ENCODE measurements around the gene DCAF11. TPM values are rescaled to one million over a fixed set of nuclear protein-coding genes. Genes with fewer than 3 reads are reported as not detected.
A peak's percentile ranks its signal among the peaks of the same experiment; 100 is the strongest.

DCAF11 gene
- total and polyA plus RNA-seq, 10 donors, result 28.7 to 110 (median 76.7) TPM

- TF ChIP-seq CTCF (IDR thresholded peaks at IDR 0.05 in 8 of 11, conservative IDR thresholded peaks at IDR 0.05 in 3 of 11) (no peak), POLR2AphosphoS5 (IDR thresholded peaks at IDR 0.05) (no peak), POLR2A (IDR thresholded peaks at IDR 0.05) (no peak)
- 72 to 85% (median 82%) methylated on average over 6 of the region's 6 CpGs for WGBS, 5 donors
- Histone ChIP-seq H3K4me1 (peaks cover 23 to 49% (median 38%) of the 10 kb centered on the region in 6 donors), H3K9me3 (no peaks in the 10 kb centered on the region), H3K36me3 (peaks cover 3 to 48% (median 42%) of the 10 kb centered on the region in 6 donors), H3K27me3 (replicated peaks in 1 of 7) (no peaks in the 10 kb centered on the region), H3K27ac (peak overlapping the region in 4 of 8 donors; percentile 97 to 99 (median 98)), H3K4me3 (peak overlapping the region in 7 of 8 donors; percentile 60 to 85 (median 79))
- intact Hi-C loops (cut with DNase I; ENCODE audit: low total_unique reads), result no loop called here
- peak; percentile 67 for DNase-seq
These were observed 1.7 kb downstream of the DCAF11 start for GRCh38 chr14:24116128-24116814.

DNA sequence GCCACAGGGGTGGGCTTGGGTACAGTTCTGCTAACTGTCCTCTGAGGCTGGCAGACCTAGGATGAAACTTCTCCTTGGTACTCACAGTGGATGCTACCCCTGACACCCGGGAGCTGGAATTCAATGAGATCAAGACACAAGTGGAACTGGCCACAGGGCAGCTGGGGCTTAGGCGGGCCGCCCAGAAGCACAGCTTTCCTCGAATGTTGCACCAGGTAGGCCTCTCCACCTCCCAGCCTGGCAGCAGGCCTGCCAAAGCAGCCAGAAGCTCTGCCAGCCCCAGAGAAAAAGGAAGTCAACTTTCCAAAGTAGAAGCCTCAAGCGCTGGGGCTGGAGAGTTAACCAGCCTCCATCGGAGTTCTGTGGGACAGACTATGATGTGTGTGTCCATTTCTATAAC, 2.6 kb downstream of the DCAF11 start:
- Histone ChIP-seq H3K27me3 (replicated peaks in 1 of 7) (no peaks in the 10 kb centered on the region), H3K36me3 (peaks cover 3 to 57% (median 51%) of the 10 kb centered on the region in 6 donors), H3K9me3 (no peaks in the 10 kb centered on the region), H3K4me3 (peak overlapping the region in 1 of 8 donors; percentile 85), H3K27ac (peak overlapping the region in 2 of 8 donors; percentile 4 to 6), H3K4me1 (peaks cover 23 to 48% (median 37%) of the 10 kb centered on the region in 6 donors)
- DNase-seq, result peak; percentile 69
- intact Hi-C loops (cut with DNase I; ENCODE audit: low total_unique reads), result no loop called here
- 92 to 98% (median 94%) methylated on average over 6 of the region's 6 CpGs for WGBS, 5 donors
- TF ChIP-seq POLR2AphosphoS5 (IDR thresholded peaks at IDR 0.05) (no peak), POLR2A (IDR thresholded peaks at IDR 0.05) (no peak), CTCF (IDR thresholded peaks at IDR 0.05 in 8 of 11, conservative IDR thresholded peaks at IDR 0.05 in 3 of 11) (no peak)

DNA sequence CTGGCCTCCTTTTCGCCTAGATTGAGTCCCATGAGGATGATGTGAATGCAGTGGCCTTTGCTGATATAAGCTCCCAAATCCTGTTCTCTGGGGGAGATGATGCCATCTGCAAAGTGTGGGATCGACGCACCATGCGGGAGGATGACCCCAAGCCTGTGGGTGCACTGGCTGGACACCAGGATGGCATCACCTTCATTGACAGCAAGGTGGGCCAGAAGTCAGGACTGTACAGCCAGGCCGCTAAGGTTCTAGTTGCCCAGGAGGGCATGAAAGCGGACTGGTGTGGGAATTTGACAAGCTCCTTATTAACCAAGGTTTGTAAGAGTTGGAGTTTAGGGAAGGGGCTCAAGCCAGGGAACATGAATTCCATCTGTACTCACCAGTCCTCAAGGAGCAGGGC, 5.1 kb downstream of the DCAF11 start:
- H3K27me3 ChIP-seq (replicated peaks in 1 of 7), result no peaks in the 10 kb centered on the region
- peaks cover 3 to 82% (median 71%) of the 10 kb centered on the region in 6 donors for H3K36me3 ChIP-seq
- no peak overlapping the region for H3K4me3 ChIP-seq
- TF ChIP-seq CTCF (IDR thresholded peaks at IDR 0.05 in 8 of 11, conservative IDR thresholded peaks at IDR 0.05 in 3 of 11) (no peak), POLR2AphosphoS5 (IDR thresholded peaks at IDR 0.05) (peak in 1 of 3 donors; percentile 15), POLR2A (IDR thresholded peaks at IDR 0.05) (no peak)
- peak; percentile 37 for DNase-seq
- H3K27ac ChIP-seq, result no peak overlapping the region
- WGBS, 5 donors, result 97 to 99% (median 98%) methylated on average over 6 of the region's 6 CpGs
- no peaks in the 10 kb centered on the region for H3K9me3 ChIP-seq
- intact Hi-C loops (cut with DNase I; ENCODE audit: low total_unique reads), result no loop called here
- peaks cover 20 to 65% (median 44%) of the 10 kb centered on the region in 6 donors for H3K4me1 ChIP-seq

GRCh38 chr14:24121210-24121609, 6.6 kb downstream of the DCAF11 start:
- Histone ChIP-seq H3K4me1 (peaks cover 12 to 55% (median 35%) of the 10 kb centered on the region in 6 donors), H3K9me3 (no peaks in the 10 kb centered on the region), H3K36me3 (peaks cover 3 to 88% (median 71%) of the 10 kb centered on the region in 6 donors), H3K27ac (peak overlapping the region in 1 of 8 donors; percentile 67), H3K27me3 (replicated peaks in 1 of 7) (no peaks in the 10 kb centered on the region), H3K4me3 (no peak overlapping the region)
- 95 to 97% (median 96%) methylated on average over 8 of the region's 8 CpGs for WGBS, 5 donors
- no peak for TF ChIP-seq CTCF (IDR thresholded peaks at IDR 0.05 in 8 of 11, conservative IDR thresholded peaks at IDR 0.05 in 3 of 11)
- peak; percentile 33 for DNase-seq
- intact Hi-C loops (cut with DNase I; ENCODE audit: low total_unique reads), result no loop called here
